GM20000 (cell line): ENCODE results near the gene TRIP12.
"Not testable (repeated sequence)": the region's sequence is repeated elsewhere in the genome, so short reads cannot be mapped to it uniquely, and the experiment has no call there.

Experiments used
- DNase-seq: peaks from one replicate; pipeline ENCODE4 v3.0.0; 2012; ENCODE audit warnings: low spot score
- TF ChIP-seq, protein P1 (sequence below): IDR thresholded peaks from 2 replicates; pipeline ENCODE4 v1.5.1; 2012; ENCODE audit warnings: mild to moderate bottlenecking, control low read depth; ENCODE audit errors: extremely low read depth, missing control alignments

TRIP12 gene

DNA sequence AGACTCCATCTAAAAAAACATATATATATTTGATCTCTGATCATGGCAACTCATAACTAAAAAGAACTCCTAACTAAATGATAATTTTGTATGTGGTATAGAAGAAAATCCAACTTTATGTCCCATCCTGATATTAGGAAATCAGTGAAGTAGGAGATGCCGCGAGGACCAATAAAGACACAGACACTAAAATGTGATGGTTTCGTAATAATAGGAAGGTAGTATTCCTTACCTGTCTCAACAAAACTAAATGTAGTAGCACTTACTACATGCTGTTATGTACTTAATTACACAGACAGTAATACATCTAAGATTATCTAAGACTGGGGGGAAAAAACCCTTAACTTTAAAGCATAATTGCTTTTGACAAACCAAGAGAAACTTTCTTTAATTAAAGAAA lies 63.5 kb downstream of the TRIP12 start:
- TF ChIP-seq, protein P1, sequence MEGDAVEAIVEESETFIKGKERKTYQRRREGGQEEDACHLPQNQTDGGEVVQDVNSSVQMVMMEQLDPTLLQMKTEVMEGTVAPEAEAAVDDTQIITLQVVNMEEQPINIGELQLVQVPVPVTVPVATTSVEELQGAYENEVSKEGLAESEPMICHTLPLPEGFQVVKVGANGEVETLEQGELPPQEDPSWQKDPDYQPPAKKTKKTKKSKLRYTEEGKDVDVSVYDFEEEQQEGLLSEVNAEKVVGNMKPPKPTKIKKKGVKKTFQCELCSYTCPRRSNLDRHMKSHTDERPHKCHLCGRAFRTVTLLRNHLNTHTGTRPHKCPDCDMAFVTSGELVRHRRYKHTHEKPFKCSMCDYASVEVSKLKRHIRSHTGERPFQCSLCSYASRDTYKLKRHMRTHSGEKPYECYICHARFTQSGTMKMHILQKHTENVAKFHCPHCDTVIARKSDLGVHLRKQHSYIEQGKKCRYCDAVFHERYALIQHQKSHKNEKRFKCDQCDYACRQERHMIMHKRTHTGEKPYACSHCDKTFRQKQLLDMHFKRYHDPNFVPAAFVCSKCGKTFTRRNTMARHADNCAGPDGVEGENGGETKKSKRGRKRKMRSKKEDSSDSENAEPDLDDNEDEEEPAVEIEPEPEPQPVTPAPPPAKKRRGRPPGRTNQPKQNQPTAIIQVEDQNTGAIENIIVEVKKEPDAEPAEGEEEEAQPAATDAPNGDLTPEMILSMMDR, result no peak
- DNase-seq, result no peak

DNA sequence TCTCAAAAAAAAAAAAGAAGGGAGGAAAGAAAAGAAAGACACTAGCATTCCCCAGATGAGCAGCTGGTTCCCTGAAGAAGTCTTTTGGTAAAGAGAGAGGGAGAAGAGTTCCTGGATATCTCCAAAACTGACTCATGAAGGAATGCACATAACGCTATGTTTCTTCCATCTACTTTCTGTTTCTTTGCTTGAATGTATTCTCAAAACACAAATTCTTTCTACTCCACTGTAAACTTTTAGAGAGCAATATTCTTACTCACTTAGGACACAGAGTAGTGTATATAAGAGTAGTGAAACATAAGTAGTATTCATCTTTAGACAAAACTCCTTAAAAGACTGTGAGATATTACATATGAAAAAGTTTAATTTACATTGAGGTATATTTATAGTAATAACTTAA lies 64.2 kb downstream of the TRIP12 start:
- TF ChIP-seq, protein P1, result no peak
- DNase-seq, result no peak

DNA sequence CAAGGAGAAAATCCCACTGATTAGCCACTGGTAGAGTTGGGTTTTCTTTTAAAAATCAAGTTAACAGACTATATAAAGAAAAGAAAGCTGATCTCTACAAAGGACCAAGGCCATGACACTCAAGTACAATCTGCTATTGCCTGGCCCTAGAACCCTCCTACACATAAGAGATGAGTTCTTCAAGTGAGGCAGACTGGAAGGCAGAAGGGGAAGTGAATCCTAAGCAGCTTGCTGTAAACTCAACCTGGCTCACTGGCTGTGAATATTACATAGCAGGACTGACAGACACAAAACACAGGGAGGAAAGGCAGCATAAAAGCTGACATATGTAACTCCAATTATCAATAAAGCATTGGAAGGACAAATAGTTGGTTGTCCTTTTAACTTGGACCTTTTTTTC lies 65.4 kb downstream of the TRIP12 start:
- DNase-seq, result peak; percentile 72
- TF ChIP-seq, protein P1, result no peak

DNA sequence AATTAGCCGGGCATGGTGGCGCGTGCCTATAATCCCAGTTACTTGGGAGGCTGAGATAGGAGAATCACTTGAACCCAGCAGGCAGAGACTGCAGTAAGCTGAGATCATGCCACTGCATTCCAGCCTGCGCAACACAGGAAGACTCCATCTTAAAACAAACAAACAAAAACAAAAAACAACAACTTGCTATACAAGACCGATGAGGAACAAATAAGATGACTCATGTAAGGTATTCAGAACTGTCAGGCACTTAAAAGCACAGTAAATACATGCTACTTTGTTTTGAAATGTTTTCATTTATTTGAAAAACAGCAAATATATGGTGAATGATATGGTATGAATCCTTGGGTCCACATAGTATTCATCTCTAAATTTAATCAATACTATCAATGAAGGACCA lies 66.7 kb downstream of the TRIP12 start:
- TF ChIP-seq, protein P1, result no peak
- no peak for DNase-seq

DNA sequence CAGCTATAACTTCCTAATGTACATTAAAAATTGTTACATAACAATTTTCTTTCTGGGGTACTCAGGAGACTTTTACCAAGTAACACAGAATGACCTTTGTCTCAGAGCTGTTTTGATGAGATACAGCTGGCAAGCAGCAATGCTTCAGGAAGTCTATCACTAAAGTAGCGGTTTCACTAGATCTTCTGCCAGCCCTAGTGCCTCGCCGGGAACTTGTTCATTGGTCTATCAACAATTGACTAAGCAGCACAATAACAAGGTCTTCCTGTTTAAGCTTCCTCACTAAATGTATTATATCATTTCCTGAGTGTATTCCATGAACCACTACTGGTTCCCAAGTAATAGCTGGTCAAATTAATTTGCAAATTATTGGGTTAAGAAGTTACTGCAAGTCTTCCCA lies 69.2 kb downstream of the TRIP12 start:
- DNase-seq, result peak; percentile 47
- TF ChIP-seq, protein P1, result no peak

DNA sequence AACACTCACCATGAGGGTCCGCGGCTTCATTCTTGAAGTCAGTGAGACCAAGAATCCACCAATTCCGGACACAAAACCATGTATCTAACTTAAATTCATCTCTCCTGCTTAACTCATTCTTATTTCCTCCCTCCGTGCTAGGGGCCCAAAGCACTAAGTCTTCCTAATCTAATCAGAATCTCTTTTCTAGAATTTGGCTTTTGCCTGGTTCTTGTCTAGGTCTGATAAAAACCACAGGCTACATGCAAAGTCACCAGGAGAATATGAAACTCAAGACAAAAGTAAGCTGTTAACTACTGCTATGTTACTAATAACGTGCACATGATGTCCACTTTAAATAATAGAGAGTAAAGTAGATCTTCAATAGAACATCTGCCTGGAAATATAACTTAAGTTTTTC lies 69.9 kb downstream of the TRIP12 start:
- DNase-seq, result no peak
- TF ChIP-seq, protein P1, result no peak

DNA sequence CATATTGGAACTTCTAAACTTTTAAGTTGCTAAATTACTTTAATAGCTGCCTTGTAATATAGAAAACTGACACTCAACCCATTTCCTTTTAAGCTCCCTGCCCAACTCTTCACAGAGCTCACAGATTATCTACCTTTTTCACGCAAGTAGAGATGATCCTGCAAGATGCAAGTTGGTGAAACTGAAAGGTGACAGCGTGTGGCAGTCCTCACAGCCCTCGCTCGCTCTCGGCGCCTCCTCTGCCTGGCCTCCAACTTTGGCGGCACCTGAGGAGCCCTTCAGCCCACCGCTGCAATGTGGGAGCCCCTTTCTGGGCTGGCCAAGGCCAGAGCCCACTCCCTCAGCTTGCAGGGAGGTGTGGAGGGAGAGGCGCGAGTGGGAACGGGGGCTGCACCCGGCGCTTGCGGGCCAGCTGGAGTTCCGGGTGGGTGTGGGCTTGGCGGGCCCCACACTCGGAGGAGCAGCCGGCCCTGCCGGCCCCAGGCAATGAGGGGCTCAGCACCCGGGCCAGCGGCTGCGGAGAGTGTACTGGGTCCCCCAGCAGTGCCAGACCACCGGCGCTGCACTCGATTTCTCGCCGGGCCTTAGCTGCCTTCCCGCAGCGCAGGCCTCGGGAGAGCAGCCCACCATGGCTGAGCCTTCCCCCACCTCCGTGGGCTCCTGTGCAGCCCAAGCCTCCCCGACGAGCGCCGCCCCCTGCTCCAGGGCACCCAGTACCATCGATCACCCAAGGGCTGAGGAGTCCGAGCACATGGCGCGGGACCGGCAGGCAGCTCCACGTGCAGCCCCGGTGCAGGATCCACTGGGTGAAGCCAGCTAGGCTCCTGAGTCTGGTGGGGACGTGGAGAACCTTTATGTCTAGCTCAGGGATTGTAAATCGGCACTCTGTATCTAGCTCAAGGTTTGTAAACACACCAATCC lies 71.2 kb downstream of the TRIP12 start:
- not testable (repeated sequence) for DNase-seq

DNA sequence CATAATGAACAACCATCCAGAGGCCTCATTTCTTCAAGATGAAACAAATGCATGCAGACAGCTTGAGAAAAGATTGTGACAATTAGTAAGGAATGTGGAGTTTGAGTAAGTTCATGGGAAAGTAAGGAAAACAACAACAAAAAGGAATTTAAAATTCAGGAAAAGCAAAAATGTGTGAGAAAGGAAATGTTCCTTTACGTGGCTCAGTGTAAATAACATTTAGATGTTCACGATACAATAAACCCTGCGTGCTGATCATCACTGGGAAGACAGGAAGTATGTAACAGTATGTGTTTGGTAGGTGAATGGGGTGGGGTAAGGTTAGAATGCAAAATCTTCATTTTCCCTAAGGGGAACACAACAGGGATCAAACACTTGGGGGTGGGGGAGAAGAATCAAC lies 72.7 kb downstream of the TRIP12 start:
- DNase-seq, result no peak
- TF ChIP-seq, protein P1, result no peak
